Pulmonary artery endothelial cell (primary cell): ENCODE results near the gene NUBP1. TPM values are rescaled to one million over a fixed set of nuclear protein-coding genes. Genes with fewer than 3 reads are reported as not detected.
"Not testable (repeated sequence)": the region's sequence is repeated elsewhere in the genome, so short reads cannot be mapped to it uniquely, and the experiment has no call there.

Experiments used
- DNase-seq: peaks from one replicate; pipeline ENCODE4 v3.0.0-alpha.2; 2011; ENCODE audit warnings: low read depth, low spot score
- total RNA-seq: library from RNA; depleted of rRNA; stranded (reverse); fragments of >200 nt; gene quantifications from 2 replicates; pipeline ENCODE4 v1.2.3, GENCODE V29; 2014

The NUBP1 gene
- total RNA-seq, 1 donor from 2014 or later: 27.6 TPM

DNA sequence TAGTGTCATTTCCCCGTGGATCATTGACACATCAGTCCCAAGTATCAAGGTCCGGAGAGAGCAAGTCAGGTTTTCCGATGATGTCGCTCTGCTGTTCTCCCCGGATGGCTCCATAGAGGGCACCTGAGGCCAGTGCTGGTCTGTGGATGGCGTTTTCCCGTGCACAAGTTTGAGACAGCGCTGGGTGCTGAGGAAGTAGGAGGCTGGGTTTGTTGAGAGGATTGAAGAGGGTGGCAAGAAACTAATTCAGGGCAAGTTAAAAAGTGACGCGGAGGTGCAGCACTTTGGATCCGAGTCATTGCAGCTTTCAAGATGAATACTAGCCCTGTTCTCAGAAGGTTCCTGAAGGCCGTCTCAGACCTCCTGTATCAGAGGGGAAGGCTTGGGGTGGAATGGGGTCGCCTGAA, 7.7 kb downstream of the NUBP1 start:
- no peak for DNase-seq

DNA sequence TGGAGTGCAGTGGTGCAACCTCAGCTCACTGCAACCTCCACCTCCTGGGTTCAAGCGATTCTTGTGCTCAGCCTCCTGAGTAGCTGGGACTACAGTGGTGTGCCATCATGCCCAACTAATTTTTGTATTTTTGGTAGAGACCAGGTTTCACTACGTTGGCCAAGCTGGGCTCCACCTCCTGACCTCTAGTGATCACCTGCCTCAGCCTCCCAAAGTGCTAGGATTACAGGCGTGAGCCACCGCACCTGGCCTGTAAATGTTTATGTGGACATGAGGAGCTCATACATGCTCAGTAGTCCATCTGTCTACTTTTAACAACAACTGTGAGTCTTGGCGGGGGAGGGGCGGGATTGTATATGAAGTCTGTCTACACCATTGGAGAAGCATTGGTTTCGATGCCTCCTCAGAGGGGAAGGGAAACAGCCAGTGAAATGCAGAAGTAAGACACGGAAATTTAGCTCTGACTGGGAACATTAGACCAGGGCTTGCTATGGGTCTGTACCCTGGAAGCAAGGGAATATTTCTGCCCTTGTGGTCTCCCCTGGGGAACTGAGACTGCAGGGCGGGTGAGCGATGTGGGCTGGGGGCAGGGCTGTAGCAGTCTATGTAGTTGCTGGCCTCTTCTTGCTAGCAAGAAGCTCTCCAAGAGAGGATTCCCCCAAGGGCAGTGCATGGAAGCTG, 9.3 kb downstream of the NUBP1 start:
- no peak for DNase-seq

- no peak for DNase-seq
These were observed 10.0 kb downstream of the NUBP1 start for GRCh38 chr16:10753670-10754069.

DNA sequence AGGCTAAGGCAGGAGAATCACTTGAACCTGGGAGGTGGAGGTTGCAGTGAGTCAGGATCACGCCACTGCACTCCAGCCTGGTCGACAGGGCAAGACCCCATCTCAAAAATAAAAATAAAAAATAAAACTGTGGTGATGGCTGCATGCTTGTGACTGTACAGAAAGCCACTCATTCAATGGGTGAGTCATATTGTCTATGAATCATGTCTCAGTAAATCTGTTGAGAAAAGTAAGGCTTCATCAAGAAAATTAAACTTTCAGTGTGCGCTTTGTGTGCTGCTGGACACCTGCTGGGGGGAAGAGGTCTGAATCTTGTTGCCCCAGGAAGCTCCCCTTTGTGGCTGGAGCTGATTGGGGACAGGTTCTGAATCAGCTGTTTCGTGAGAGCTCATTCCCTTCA, 11.3 kb downstream of the NUBP1 start:
- DNase-seq: no peak

- no peak for DNase-seq
These were observed 12.9 kb downstream of the NUBP1 start for GRCh38 chr16:10756574-10756973.

DNA sequence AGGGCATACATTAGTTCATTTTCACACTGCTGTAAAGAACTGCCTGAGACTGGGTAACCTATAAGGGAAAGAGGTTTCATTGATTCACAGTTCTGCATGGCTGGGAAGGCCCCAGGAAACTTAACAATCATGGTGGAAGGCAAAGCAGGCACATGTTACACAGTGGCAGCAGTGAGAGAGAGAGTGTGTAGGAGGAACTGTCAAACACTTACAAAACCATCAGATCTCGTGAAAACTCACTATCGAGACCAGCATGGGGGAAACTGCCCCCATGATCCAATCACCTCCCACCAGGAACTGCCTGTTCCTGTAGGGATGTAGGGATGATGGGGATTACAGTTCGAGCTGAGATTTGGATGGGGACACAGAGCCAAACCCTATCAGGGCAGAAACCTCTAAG, 17.2 kb downstream of the NUBP1 start:
- no peak for DNase-seq

DNA sequence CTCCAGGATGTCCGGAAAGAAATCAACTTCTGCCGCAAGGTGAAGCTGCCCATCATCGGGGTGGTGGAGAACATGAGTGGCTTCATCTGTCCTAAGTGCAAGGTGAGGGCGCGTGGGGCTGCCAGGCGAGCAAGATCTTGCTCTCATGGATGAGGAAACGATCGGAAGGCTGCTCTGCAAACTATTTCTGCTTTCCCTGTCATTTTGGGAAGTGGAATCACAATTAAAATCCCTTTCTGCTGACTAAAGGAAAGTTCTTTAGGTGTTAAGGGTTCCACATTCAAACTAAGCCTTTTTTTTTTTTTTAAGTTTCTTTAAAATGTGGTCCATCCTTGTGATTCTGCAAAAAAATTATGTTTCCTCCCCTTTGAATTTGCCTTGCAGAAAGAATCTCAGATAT, 17.7 kb downstream of the NUBP1 start:
- no peak for DNase-seq

GRCh38 chr16:10762336-10763016, 18.8 kb downstream of the NUBP1 start:
- DNase-seq: no peak

GRCh38 chr16:10763456-10763855, 19.8 kb downstream of the NUBP1 start:
- no peak for DNase-seq

- no peak for DNase-seq
These were observed 22.1 kb downstream of the NUBP1 start for GRCh38 chr16:10765772-10766171.

DNA sequence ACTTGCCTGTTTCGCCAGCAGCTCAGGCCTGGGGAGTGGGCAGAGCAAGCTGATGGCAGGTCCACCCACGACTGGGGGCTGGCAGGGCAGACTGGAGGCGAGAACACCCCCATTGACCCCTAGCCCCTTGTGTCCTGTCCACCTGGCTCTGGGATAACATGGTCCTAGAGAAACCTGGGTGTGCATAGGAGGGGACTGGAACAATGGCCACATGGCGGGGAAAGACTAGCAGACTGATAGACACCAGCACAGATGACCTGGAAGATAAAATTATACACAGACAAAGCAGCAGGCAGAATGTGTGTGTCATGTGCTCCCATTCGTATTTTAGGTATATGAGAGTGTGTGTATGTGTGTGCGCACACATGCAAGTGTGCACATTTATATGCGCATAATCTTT, 23.5 kb downstream of the NUBP1 start:
- DNase-seq: no peak

GRCh38 chr16:10769381-10769780, 25.7 kb downstream of the NUBP1 start:
- DNase-seq: no peak

DNA sequence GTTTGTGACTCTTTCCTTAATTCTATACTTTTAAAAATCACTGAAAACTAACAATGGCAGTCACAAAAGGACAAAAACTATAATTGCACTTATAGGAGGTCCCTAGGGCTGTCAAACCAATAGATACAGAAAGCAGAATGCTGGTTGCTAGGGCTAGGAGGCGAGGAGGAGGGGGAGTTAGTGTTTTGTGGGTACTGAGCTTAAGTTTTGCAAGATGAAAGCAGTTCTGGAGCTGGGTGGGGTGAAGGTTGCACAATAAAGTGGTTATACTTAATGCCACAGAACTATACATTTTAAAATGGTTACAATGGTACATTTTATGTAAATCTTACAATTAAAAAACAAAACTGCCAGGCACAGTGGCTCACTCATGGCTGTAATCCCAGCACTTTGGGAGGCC, 27.3 kb downstream of the NUBP1 start:
- no peak for DNase-seq

DNA sequence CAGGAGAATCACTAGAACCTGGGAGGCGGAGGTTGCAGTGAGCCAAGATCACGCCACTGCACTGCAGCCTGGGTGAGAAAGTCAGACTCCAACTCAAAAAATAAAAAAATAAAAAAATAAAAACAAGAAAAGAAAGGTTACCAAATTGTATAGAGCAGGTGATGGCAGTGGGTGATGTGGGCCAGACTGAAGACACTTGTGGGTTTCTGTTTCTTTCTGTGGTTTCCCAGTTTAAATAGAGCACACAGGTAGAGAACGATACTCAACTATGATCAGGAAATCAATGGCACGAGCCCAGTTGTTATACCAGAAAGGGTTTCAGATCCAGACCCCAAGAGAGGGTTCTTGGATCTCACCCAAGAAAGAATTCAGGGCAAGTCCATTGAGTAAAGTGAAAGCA, 32.6 kb downstream of the NUBP1 start:
- DNase-seq: no peak

- DNase-seq: not testable (repeated sequence)
These were observed 33.3 kb downstream of the NUBP1 start for GRCh38 chr16:10776923-10777322.

DNA sequence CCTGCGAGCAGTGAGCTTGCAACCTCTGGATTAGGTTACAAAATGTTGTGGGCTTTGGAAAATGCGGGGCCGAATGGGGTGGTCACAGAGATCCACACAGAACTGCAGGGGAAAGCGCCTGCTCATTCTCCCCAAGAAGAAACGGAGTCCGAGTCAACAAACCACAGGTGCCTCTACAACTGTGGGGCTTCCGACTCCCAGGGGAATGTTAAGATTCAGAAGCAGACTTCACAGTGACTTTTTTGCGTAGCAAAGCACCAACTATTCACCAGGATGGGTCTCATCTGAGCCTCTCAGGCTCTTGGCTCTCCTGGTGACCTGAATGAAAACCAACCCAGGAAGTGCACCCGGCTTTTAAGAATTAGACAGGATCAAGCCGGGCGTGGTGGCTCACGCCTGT, 33.7 kb downstream of the NUBP1 start:
- DNase-seq: no peak

DNA sequence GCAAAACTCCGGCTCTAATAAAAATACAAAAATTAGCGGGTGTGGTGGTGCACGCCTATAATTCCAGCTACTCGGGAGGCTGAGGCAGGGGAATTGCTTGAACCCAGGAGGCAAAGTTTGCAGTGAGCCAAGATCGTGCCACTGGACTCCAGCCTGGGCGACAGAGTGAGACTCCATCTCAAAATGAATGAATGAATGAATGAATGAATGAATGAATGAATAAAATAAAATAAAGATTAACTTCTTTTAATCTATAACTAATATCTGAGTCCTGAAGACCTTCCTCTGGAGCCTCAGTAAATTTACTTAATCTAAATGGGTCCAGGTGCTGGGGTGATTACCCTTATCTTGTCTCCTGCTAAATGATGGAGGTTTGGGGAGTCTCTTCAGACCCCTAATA, 36.3 kb downstream of the NUBP1 start:
- DNase-seq: not testable (repeated sequence)

- DNase-seq: no peak
These were observed 37.0 kb downstream of the NUBP1 start for GRCh38 chr16:10780628-10781027.

DNA sequence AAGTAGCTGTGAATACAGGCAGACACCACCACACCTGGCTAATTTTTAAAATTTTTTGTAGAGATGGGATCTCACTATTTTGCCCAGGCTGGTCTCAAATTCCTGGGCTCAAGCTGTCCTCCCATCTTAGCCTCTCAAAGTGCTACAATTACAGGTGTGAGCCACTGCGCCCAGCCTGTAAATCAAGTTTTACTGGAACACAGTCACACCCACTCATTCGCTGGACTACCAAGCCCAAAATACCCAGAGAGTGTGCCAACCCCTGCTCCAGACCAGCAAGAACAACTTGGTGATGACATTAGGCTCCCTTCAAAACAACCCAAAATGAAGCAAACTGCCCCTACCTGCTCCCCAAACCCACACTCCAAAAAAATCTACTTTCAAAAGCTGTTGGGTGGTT, 39.0 kb downstream of the NUBP1 start:
- DNase-seq: no peak

- DNase-seq: no peak
These were observed 43.7 kb downstream of the NUBP1 start for GRCh38 chr16:10787304-10787703.

DNA sequence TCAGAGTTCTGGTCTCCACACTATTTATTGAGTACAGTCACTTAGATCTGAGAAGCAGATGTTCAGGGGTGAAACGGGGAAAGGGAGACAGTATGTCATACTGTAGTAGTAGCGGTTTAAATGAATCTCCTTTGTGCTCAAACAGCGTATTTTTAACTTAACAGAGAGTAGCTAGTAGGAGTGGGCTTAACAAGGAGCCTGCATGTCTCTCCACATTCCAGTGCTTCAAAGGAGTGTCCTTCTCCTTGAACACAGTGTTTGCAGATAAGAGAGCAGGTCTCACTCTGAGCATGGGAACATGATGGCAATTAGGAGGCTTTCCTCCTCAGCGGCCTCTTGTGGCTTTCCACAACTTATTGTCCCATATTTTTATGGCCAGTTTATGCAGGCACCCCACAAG, 45.0 kb downstream of the NUBP1 start:
- not testable (repeated sequence) for DNase-seq

DNA sequence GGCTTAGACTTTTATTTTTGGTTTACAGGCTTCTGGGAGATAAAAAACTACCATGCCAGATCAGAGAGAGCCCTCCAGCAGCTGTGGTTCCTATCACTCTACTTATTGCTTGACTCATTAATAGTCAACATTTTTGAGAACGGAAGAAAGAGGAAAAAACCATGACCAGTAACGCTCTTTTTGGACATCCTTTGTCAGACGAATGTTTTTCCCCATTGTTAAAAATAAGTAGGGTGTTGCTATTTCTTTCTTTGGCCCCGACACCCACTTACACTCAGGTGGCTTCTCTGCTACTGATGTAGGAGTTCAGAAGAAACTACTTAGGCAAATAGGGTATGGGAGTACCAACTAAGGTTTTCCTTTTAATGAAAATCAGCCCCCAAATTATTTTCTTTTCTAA, 47.4 kb downstream of the NUBP1 start:
- DNase-seq: no peak

- DNase-seq: no peak
These were observed 56.1 kb downstream of the NUBP1 start for GRCh38 chr16:10799736-10800135.
